Activated naive CD4-positive, alpha-beta T cell treated with anti-CD3 and anti-CD28 coated beads, Interleukin-2, amount 10 ng/mL, durations not matched to agents 7 days and 5 days (primary cell): Measurements from ENCODE around the gene ANOS1.
"Not testable (repeated sequence)": the region's sequence is repeated elsewhere in the genome, so short reads cannot be mapped to it uniquely, and the experiment has no call there.

Source experiments
- CTCF ChIA-PET: fragments of 350-600 bp; sonication (Branson Sonifier 250); formaldehyde crosslinking; loops from one replicate; lab custom pipeline; 2021; ENCODE audit warnings: antibody characterized with exemption; lab: Charles Lee
- DNase-seq: peaks from one replicate; pipeline ENCODE4 v3.0.0-alpha.2; 2020
- H3K27ac Mint-ChIP-seq: one replicate; pipeline ENCODE4 v1.8.0; 2021; ENCODE audit warnings: mild to moderate bottlenecking, moderate library complexity, mixed read lengths
- H3K27me3 Mint-ChIP-seq: one replicate; pipeline ENCODE4 v1.8.0; 2021; ENCODE audit warnings: mild to moderate bottlenecking, mixed read lengths
- H3K36me3 Mint-ChIP-seq: one replicate; pipeline ENCODE4 v1.8.0; 2021; ENCODE audit warnings: mixed read lengths
- H3K4me1 Mint-ChIP-seq: one replicate; pipeline ENCODE4 v1.8.0; 2021; ENCODE audit warnings: mixed read lengths
- H3K4me3 Mint-ChIP-seq: one replicate; pipeline ENCODE4 v1.8.0; 2021; ENCODE audit warnings: mild to moderate bottlenecking, moderate library complexity, mixed read lengths
- H3K9me3 Mint-ChIP-seq: one replicate; pipeline ENCODE4 v1.8.0; 2021; ENCODE audit warnings: mixed read lengths

Gene ANOS1

DNA sequence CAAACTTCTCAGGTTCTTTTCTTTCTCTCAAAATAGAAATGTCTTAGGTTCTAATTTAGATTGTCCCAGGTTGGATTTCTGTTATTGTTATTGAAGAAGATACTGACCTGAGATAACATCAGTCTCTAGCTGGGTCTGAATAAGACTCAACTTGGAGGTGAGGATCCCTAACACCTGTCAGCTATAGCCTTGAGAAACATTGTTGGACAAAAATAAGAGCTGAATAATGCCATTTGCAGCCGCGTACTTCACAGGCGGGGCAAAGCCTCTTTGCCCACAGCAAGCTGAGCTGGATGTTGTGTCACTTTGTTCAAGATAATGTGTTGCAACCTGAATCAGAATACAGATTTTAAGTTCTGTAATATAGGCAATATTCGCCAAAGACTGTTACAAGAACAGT, 231.7 kb downstream of the ANOS1 start:
- Mint-ChIP-seq H3K36me3 (no peaks in the 10 kb centered on the region), H3K27ac (no peak overlapping the region), H3K27me3 (no peaks in the 10 kb centered on the region), H3K4me3 (no peak overlapping the region), H3K9me3 (no peaks in the 10 kb centered on the region), H3K4me1 (no peaks in the 10 kb centered on the region)
- no peak for DNase-seq
- CTCF ChIA-PET, result no interaction called here

DNA sequence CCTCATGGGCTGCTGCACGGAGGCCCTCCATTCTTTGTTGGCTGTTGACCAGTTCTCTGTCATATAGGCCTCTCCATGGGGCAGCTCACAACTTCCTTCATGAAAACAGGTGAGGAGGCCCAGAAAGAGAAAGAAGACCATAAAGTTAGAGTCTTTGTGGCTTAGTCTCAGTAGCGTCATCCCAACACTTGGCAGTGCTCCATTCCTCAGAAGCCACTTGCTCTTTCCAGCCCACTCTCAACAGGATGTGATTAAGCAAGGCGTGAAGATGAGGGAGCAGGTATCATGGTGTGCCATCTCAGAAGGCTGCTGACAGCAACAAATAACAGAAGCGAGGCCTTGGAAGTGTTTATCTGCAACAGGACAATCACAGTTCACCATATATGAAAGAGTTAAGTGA, 236.9 kb downstream of the ANOS1 start:
- H3K4me1 Mint-ChIP-seq, H3K4me3 Mint-ChIP-seq, H3K36me3 Mint-ChIP-seq, H3K9me3 Mint-ChIP-seq, H3K27me3 Mint-ChIP-seq, CTCF ChIA-PET, H3K27ac Mint-ChIP-seq, DNase-seq: not testable (repeated sequence)

DNA sequence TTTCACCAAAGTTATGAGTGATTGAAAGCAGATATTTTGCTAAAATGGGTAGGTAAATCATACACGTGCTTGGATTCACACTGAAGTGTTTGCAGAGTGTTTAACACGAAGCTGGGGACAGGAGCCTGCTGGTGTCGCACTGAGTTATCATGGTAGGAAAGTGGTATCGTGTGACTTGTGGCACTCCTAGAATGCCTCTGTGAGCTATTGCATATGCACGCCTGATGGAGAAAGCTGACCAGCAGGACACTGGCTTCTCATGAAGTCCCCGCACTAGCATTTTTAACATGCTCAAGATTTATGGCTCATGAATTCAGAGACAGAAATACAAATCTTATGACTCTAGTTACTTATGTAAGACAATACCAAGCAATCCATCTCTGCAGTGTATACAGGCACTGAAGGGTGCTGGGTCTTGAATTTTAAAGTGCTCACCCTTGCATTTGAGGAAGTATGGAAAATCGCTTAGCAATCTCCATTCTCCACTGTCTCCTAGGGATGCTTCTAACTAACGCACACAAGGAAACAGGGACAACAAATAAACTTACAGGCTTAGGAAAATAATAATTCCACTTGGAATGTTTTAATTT, 247.5 kb downstream of the ANOS1 start:
- Mint-ChIP-seq H3K9me3 (peaks cover 4% of the 10 kb centered on the region), H3K27ac (no peak overlapping the region), H3K4me3 (no peak overlapping the region), H3K27me3 (no peaks in the 10 kb centered on the region), H3K36me3 (no peaks in the 10 kb centered on the region), H3K4me1 (no peaks in the 10 kb centered on the region)
- DNase-seq, result no peak
- CTCF ChIA-PET, result no interaction called here
